GM21528 (cell line): Measurements from ENCODE around the gene MYL3.
"Not testable (repeated sequence)": the region's sequence is repeated elsewhere in the genome, so short reads cannot be mapped to it uniquely, and the experiment has no call there.

ENCODE experiments used
- ATAC-seq: cut with Tn5 transposase; IDR thresholded peaks from one replicate; pipeline ENCODE4 v1.9.1; 2021; ENCODE audit warnings: mild to moderate bottlenecking, moderate library complexity; ENCODE audit not compliant: unreplicated experiment, low FRiP score

Gene MYL3

DNA sequence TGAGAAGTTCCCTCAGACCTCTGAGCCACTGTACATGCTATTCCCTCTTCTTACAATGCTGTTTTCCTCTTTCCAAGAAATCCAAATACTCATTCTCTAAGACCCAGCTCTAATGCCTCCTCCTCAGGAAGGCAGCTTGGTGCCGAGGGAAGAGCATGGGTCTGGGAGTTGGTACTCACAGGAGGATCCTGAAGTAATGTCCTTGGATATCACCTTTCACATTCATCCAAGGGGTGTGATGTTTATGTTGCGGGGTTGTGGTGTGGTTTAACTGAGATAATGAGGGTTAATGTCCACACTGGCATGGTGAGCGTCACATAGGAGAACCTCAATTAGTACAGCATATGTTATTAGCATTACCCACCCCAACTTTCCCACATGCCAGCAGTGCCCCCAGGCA is 31.9 kb downstream of the MYL3 start:
- ATAC-seq = no peak

DNA sequence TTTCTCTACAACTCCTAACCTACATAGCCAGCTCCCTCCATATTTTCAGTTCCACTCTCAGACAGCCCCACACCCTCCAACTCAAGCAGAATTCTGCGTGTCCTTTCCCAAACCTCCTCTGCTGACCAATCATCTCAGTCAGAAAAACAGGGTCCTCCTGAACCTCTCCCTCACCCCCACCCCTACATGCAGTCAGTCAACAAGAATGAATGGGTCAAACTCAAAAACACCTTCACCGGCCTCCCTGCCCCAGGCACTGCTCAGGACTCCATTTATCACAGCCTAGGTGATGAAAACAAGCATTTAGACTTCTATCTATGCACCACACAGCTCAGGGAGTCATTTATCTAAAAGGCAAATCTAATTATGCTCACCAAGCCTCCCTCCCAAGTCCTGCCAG is 32.4 kb downstream of the MYL3 start:
- no peak for ATAC-seq

DNA sequence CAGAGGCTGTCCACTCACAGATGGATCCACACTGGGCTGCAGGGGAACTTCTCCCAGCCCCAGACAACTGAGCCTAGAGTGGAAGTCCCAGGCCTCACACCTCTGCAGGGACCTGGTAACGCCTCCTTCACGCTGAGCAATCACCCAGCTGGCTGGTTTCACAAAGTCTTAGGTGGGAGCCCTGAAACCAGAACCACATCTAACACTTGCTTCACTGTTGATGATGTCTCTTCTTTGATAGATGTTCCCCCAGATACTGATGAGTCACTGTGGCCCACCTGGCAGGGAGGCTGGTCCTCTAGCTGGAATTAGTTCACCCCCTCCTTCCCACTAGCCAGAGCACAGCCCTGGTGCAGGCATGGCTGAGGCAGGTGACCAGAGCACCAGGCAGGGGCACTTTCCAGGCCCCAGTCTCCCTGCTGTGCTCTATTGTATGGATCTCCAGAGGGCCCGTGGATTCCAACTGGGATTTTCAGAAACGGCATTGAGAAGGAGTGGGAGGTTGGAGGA is 33.5 kb downstream of the MYL3 start:
- ATAC-seq = no peak

DNA sequence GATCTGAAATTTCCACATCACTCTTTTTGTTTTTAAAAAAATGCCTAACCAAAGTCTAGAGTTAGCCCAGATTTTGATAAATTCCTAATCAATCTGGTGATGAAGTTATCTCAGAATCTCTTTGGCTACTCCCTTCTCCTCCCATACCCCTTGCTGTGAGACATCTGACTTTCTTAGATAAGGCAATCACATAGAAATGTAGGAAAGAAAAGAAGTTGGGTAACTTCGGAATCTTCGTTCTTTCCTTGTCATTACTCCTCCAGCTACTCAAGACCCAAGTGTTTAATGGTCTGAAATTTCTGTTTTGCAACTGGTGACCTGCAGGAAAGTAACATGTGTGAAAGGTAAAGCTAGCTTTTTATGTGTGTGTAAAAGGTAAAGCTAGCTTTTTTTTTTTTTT is 37.8 kb downstream of the MYL3 start:
- no peak for ATAC-seq

DNA sequence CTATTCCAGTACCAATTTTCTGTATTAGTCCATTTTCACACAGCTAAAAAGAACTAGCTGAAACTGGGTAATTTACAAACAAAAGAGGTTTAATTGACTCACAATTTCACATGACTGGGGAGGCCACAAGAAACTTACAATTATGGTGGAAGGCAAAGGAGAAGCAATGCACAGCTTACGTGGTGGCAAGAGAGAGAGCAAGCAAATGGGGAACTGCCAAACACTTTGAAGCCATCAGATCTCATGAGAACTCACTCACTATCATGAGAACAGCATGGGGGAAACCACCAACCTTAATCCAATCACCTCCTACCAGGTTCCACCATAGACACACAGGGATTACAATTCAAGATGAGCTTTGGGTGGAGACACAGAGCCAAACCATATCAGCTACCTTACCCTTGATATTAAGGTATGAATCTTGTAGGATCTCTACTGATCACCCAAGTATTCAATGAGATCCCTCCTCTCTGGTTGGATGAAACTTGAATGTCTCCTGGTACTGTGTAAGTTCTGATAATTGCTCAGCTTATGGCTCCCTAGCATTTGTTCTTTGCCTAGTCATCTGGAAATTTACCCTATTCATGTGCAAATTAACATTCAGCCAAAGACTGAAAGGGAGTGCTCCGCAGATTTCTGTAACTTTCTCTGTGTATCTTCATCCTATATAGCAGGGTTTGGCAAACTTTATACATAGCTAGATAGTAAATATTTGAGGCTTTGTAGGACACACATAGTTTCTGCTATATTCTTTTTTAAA is 38.9 kb downstream of the MYL3 start:
- ATAC-seq = no peak

DNA sequence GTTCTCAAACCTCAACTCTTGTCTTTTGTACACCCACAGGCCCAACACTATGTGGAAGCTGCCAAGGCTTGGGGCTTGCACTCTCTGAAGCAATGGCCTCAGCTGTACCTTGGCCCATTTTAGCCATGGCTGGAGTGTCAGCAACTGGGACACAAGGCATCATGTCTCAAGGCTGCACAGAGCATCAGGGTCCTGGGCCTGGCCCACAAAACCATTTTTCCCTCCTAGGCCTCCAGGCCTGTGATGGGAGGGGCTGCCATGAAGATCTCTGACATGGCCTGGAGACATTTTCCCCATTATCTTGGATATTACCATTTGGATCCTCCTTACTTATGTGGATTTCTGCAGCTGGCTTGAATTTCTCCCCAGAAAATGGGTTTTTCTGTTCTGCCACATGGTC is 39.9 kb downstream of the MYL3 start:
- not testable (repeated sequence) for ATAC-seq

DNA sequence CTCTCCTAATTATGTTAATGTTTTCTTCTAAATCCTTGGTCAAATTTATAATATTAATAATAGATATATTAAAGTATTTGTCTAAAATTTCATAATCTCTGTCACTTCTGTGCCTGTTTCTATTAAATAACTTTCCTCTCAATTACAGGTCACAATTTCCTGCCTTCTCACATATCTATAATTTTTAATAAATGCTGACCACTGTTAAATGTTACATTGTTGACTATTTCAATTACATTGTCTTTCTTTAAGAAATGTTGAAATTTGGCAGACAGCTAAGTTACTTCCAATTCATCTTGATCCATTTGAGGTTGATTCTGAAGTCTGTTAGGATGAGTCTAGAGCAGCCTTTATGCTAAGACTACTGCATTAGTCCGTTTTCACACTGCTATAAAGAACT is 41.7 kb downstream of the MYL3 start:
- ATAC-seq = no peak

DNA sequence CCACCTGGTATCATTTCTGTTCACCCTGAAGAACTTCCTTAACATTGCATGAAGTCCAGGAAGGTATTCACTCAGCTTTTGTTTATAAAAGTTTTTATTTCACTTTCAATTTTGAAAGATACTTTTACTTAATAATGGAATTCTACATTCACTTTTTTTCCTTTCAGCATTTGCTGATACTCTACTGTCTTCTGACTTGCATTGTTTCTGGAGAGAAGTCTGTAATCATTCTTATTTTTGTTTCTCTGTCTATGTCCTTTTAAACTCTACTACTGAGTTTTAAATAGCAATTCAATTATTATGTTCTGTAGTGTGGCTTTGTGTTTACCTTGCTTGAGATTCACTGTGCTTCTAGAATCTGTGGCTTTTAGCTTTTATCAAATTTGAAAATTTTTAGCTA is 42.4 kb downstream of the MYL3 start:
- ATAC-seq = no peak

DNA sequence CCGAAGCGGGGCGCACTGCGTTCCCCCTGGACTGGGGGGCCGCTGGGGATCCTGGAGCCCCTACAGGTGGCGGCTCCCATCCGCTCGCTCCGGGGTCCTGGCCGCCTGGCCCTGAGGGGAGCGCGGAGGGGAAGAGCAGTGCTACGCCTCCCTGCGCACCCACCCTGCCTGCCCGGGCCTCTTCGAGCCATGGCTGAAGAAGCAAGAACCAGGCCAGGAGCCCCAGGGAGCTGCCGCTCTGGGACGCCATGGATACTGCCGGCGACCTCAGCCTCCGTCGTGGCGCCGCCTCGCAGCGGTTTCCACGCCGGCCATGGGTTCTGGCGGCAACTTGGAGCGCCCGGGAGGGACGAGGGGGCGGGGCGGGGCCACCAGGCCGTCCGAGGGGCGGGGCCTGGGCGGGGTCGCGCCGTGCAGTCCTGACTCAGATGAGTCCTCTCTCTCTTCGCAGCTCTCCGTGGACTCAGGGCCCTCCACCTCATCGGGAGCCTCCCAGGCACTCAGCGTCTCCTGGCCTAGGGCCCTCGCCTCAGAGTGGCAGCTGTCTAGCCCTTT is 50.9 kb downstream of the MYL3 start:
- no peak for ATAC-seq

DNA sequence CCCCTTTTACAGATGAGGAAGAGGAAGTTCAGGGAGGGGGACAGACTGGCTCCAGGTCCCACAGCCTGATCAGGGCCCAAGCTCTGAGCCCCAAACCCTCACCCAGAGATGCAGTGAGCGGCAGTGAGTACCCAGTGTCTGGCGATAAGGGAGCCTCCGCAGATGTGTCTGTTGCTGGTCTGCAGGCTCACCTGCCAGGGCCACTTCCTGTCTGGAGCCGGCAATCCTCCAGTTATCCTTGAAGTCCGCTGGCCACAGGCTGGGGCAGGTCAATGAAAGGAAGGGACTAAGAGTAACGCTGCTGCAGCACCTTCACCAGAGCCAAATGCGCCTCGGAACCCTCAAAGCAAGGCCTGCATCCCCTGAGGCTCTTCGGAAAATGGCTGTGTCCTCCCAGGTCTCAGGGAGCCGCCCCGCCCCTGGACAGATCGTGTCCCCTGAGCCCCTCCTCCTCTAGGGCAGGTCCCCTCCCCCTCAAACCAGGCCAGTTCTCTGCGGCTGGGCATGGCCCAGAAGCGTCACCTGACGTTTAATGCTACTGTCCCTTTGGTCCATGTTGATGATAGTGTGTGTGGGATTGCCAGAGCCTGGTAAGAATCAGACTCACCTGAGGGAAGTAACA is 51.5 kb downstream of the MYL3 start:
- no peak for ATAC-seq

DNA sequence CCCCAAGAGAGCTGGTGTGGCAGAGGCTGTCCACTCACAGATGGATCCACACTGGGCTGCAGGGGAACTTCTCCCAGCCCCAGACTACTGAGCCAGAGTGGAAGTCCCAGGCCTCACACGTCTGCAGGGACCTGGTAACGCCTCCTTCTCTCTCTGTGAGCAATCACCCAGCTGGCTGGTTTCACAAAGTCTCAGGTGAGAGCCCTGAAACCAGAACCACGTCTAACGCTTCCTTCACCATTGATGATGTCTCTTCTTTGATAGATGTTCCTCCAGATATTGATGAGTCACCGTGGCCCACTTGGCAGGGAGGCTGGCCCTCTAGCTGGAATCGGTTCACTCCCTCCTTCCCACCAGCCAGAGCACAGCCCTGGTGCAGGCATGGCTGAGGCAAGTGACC is 54.5 kb downstream of the MYL3 start:
- not testable (repeated sequence) for ATAC-seq
